A204.1 (cell line): ENCODE data around the gene CH25H.
"Not testable (repeated sequence)": the region's sequence is repeated elsewhere in the genome, so short reads cannot be mapped to it uniquely, and the experiment has no call there.

ENCODE experiments used
- FAIRE-seq: peaks from 2 replicates; lab custom pipeline; 2012; peaks lifted over from hg19 to GRCh38; lab: Jason Lieb, UNC

The CH25H gene, protein sequence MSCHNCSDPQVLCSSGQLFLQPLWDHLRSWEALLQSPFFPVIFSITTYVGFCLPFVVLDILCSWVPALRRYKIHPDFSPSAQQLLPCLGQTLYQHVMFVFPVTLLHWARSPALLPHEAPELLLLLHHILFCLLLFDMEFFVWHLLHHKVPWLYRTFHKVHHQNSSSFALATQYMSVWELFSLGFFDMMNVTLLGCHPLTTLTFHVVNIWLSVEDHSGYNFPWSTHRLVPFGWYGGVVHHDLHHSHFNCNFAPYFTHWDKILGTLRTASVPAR

DNA sequence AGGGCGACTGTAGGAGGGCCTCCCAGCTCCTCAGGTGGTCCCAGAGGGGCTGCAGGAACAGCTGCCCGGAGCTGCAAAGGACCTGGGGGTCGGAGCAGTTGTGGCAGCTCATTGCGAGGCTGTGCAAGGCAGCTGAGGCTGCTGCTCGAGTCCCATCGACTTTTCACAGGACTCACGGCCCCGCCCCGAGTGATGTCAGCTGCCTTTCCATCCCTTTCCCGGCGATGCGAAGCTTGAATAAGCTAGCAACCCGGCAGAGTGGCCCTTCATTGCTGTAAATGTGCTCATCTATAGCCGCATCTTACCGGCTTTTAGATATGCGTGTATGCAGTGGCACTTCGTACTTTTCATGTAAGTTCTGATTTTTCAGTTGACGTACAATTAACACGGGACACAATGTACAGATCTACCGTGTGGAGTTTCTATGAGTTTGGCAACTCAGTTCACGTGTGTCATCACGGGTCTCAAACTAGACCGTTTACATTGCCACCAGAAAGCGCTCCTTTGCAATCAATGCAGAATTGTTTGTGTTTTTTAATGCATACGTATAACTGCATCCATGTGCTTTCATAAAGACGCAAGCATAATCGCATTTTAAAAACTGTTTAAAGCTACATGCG is at the start of gene CH25H:
Gene CH25H, minus strand, starts transcription at position 137 of the 620 bp plus-strand sequence. Its CDS starts 25 bp downstream, at position 112.
- no peak for FAIRE-seq

DNA sequence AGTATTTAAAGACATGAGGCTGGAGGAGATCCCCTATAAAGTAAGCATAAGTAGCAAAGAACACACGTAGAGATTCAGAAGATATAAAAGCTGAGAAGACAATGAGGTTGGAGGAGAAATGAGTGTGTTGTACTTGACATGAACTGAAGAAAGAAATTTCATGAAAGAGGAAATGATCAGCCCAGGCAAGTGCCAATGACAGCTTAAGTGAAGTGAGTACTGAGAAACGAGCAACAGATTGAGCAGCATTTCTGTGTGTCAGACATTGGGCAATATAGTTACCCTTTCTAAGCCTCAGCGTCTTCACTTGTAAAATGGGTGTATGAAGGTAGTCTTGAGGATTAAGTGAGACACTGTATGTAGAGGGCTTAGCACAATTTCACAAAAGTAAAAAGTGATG is 49.2 kb upstream of the CH25H start:
- FAIRE-seq: no peak

DNA sequence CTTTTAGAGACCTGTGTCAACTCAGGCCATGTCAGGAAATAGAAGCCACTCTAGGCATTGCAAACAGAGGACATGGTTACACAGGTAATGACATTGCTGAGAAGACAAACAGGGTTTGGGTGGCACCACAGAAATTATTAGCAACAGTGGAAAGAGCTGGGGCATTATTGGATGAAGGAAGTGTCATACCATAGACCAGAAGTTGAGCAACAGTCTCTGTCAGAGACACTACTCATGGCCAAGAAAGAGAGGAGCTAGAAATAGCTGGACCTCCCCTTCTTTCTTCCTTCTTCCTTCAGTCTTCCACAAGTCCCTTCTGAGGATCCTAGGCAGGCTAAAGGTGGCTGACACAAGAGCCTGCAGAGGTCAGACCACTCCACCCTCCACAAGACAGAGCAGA is 48.7 kb upstream of the CH25H start:
- no peak for FAIRE-seq

DNA sequence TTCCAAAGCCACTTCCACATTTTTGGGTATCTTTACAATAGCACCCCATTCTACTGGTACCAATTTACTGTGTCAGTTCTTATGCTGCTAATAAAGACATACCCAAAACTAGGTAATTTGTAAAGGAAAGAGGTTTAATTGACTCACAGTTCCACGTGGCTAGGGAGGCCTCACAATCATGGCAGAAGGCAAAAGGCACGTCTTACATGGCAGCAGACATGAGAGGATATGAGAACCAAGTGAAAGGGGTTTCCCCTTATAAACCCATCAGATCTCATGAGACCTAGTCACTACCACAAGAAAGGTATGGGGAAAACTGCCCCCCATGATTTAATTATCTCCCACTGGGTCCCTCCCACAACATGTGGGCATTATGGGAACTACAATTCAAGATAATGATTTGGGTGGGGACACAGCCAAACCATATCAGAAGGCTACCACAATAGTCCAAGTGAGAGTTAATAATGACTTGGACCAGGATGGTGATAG is 48.0 kb upstream of the CH25H start:
- not testable (repeated sequence) for FAIRE-seq

DNA sequence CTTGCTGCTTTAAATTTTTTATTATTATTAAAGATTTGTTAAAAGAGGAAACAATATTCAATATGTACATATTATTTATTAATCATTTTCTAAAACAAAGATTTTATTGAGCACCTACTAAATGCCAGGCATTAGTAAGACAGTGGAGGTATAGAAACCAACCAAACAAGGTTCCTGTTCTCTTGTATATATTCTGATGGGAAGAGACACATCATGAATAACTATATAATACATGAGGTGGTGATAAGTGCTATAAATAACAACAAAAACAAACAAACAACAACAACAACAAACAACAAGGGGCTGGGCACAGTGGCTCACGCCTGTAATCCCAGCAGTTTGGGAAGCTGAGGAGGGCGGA is 45.1 kb upstream of the CH25H start:
- no peak for FAIRE-seq

DNA sequence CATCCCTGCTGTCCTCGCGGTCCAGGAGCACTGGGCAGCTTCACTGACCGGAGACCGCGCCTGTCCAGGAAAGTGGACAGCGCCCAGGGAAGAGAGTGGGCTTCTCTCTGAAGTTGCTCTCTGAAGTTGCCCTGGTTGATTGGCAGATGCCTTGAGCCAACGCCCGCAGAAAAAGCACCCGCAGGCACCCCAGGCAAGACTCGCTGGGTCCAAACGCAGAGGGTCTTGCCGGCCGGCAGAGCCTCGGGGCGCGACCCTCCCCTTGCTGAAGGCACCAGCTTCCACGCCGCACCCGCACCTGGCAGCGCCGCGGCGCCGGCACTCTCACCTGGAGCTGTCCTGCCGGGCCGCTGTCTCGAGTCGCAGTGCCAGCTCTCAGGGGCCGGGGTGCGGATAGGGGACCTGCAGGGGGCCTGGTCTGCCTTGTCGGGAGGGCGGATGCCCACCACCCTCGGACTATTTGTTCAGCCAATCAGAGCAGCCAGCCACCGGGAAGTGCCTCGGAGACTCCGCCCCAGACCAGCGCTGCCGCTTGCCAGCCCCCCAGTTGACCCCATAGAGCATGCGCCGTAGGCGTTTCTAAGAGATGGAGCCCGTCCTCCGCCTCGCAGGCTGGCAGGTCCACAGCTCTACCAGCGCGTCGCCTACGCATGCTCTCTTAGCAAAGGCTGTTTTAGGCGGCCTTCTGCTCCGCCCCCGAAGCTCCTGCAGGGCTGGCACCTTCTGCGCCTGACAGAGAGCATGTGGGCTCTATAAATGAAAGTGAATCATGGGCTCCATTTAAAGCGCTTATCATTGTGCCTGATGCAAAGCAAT is 44.5 kb upstream of the CH25H start, which contains the start of gene LIPA:
Gene LIPA, minus strand, starts transcription at position 367 of the 816 bp plus-strand sequence. CDS start 4,127 bp downstream, outside the sequence.
- peak; percentile 99 for FAIRE-seq

DNA sequence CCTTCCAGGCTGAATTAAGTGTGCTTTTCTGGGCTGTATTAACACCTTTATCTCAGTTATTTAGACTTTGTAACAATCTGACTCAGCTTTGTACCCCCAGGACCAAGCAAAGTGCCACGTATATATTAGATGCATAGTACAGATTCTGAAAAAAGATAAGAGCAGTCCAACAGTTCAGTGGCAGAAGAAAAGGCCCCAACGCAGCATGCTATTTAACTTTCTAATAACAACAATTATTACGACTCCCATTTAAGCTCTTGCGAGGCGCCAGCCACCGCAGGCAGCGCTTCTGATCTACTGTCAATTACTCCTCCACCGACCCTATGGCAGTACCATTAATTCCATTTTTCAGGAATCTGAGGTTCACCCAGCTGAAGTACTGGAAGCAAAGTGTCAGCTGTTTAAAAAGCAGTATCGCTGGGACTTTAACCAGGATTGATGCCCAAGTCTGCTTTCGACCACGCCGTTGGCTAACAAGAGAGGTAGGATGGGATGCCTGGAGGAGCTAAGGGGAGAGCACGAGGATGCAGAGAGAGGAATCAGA is 43.8 kb upstream of the CH25H start:
- no peak for FAIRE-seq

DNA sequence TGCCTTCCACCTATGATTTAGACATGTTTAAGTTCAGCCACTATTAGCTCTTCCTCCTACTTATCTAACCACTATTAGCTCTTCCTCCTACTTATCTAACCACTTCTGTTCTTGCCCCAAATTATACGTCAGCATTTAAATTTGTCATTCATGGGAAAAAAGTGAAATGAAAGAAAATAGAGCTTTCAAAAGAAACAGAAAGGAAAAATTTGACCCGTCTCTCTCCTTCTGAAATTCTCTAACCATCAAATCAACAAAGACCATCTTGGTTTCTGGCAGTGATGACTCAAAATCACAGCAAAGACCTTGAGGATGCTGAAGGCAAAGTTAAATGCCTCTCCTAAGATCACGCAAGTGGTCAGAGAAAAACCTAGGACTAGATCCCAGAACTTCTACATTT is 41.9 kb upstream of the CH25H start:
- FAIRE-seq: no peak

DNA sequence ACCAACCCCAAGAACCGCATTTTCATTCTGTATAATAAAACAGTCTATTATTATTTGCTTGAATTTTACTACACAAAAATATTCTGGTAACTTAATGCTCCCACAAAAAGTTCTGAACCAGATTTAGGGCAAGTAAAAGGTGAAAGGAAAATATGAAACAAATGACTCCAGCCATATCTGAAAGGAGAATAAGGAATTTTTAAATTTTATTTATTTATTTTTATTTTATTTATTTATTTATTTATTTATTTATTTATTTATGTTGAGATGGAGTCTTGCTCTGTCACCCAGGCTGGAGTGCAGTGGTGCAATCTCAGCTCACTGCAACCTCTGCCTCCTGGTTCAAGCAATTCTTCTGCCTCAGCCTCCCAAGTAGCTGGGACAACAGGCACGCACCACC is 40.5 kb upstream of the CH25H start:
- FAIRE-seq: not testable (repeated sequence)

DNA sequence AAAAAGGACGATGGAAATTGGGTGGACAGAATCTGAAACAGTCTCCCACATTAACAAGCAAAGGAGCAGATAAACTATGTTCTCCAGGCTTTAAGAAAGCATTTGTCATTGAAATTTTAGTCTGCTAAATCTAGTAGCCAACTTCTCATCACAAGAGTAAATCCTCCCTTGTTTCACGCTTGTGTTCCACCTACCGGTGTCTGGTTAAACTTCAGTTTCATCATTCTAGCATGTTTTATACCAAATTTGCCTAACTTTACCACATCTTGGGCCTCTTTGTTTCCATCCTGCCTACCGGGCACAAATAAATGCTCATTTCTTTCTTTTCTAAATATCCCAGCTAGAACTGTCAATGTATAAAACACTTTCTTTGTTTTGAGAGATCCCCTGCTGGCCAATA is 38.7 kb upstream of the CH25H start:
- no peak for FAIRE-seq

DNA sequence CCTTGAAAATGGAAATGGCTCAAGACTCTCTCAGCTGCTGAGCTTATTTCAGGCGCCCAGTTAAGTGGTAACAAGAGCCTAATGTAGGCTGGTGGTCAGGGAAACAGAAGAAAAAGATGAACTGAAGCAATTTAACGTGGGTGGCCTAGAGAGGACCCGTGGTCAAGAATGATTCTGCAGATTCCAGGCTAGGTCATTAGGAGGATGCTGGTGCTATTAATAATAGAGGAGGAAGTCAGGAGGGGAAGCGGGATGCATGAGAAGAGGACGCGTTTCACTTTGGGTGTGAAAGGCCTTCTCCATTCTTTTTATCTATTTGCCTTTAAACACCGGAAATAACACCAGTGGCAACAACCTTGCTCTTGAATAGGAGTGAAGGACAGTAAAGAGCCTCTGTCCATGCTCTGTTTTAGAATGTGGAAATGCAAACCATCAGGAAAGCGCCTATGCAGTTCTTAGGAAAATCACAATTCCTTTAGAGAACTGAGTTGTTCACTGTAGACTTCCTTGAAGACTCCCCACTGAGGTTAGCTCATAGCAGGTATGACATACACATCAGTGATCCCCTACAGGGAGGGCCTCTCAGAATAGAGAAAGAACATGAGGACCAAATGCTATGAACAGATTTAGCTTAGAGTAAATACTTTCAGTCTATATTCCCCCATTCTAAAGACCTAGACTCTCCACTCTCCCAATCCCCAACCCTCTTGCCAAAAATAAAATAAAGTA is 35.9 kb upstream of the CH25H start:
- no peak for FAIRE-seq

DNA sequence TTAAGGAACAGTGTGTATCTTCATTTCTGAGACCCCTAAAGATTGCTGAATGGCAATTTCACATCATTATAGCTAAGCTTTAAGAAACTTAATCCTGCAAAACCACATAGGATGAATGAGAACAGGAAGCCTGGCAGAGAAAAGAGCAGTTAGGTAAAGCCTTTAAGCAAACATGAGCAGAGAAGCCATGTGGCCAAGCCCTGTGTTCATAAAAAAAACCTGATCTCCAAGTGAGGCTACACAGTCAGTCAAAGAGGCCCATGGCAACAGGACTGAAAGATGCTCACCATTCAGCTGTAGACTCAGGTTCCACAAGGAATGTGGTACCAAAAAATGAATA is 35.2 kb upstream of the CH25H start:
- no peak for FAIRE-seq

DNA sequence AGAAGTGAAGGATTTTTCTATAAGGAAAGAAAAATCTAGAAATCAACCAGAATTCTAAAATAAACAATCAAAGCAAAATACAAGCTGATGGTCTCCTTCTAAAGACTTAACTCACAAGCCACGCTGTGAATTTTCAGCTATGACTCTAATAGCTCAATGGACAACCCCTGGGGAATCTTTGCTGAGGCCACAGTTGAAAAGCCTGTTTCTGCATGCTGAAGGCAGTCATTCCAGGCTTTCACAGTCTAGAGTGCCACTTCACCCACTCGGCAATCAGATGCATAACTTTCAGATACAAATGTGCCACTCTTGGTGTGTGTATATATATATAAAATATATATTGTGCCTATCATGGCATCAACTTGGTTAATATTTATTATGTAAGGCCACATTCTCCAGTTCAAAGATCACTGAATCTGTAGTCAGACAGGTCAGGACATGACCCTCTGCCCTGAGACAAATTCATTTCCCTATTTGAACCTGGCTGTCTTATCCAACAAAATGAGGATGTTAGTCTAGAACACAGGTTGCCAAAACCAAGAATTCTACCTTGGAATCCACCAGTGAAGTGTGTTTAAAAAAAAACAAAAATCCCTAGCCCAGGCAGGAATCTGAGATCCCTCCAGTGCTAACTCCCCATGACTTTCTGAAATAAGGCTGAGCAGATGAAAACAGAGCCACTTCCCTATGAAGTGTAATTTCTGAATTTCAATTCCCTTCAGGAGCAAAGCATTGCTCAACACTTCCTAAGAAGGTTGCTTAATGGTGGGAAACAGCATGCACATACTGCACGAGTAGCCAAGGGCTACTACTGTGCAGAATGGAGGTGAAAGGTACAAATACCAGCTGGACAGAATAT is 34.6 kb upstream of the CH25H start:
- no peak for FAIRE-seq

DNA sequence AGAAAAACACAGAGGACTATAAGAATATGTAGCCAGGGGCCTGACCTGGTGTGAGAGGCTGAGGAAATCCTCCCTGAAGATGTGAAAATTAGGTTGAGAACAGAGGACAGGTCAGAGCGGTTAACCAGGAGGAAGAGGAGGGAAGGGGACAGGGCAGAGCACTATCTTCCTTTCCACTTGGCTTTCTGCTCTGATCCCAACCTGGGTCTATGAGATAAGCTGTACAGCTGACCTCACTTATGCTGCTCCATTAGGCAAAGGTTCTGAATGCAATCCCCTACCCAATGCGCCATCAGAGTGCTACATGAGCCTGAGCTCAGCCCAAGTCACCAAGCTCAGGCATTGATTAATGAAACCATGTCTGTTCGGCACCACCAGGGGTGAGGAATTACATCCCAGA is 33.9 kb upstream of the CH25H start:
- FAIRE-seq: no peak

DNA sequence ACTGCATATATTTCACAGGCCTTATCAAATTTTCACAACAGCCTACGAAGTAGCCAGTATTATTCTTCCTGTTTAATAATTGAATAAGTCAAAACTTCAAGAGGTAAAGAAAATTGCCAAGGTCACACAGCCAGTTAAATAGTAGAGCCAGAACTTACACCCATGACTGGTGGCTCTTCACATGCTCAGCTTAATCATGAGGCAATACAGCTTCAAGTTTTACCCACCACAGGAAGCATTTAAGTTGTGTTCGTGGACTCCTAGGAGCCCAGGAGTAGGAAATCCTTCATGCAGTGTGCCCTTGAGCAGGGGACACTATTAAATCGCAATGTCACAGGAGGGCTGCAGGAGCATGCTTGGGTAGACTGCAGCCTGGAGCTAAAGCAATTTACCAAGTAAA is 33.4 kb upstream of the CH25H start:
- no peak for FAIRE-seq

DNA sequence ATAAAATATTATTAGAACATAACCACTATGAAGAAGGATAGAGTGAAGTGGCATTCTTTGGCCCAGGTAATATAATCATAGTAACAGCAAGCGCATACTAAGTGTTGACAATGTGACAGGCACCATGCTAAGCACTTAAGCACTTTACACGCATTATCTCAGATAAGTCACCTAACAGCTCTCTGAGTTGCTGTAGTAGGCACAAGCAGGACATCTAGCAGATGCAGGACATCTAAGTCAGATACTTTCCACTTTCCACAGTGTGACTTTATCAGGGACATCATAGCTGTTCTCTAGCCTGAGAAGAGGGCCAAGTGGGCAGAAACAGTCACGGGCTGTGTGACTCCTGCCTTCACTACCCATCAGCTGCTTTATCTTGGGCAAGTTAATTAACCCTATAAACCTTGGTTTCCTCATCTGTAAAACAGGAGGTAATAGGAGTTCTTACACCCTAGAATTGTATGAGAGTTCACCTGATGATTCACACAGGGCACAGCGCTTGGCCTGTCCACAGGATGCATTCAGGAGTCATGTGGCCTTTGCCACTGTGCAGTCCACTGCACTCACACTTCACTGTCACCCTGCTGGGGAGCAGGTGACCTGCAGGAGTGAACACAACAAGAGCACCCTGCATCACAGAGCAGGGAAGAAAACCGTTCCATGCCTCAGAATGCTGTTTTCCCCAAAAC is 32.0 kb upstream of the CH25H start:
- no peak for FAIRE-seq

DNA sequence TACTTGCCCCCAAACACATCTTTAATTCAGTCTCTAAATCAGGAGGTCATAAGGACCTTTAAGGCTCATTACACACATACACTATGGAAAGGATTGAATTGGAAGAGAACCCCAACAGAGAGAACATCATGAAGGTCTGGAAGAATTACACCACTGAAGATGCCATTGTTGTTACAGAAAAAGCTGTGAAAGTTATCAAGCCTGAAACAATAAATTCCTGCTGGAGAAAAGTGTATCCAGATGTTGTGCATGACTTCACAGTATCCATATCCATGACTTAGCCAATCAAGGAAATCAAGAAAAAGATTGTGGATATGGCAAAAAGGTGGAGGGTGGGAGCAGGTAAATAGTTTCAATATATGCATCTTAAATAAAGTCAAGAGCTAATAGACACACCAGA is 30.7 kb upstream of the CH25H start:
- FAIRE-seq: no peak

DNA sequence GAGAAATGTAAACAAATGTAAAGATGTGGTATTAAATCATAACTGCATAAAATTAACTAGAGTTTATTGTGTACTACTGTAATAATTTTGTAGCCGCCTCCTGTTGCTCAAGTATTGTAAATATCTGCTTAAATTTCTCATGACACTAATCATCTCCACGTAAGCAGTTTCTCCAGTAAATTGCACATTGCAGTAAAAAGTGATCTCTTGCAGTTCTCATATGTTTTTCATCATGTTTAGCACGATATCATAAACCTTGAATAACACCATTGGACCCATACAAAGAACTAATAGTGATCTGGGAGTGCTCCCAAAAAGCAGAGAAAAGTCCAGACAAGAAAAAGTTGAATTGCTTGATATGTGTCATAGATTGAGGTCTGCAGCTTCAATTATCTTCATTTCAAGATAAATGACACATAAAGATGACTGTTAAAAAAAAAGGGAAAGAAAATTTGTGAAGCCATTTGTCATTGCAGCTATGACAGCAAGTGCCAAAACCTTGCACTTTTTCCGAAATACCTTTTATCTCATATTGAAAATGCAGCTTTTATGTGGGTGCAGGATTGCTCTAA is 29.2 kb upstream of the CH25H start:
- FAIRE-seq: no peak

DNA sequence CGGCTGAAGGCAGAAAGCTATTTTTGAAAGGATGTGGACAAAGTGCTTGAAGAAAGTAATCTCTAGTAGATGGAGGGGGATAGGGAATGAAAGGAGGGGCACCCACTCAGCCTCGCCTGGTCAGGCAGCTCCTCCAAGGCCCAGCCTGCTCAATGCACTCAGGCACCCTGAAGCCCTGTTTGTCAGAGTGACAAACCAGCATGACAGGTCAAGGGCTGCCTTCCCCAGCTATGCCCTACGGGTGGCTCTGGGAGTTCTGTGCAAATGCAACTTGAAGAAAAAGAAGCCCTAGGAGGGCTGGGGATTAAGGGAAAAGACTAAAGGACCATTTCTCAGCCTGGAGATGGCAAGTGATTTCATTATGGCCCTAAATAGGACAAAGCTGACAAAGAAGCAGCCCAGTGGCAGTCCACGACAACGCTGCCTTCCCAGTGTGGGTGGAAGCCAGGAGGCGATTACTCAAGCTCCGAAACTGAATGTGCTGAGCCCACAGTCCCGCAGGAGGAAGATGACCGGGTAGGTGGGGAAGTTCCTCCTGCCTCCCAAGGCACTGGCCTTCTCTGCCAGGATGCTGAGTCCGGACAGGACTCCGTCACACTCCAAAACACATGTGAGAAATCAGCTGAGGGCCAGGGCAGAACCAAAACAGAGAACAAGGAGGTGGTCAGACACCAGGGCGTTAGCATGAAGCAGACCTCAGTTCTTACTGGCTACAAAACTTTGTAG is 28.1 kb upstream of the CH25H start:
- FAIRE-seq: no peak

DNA sequence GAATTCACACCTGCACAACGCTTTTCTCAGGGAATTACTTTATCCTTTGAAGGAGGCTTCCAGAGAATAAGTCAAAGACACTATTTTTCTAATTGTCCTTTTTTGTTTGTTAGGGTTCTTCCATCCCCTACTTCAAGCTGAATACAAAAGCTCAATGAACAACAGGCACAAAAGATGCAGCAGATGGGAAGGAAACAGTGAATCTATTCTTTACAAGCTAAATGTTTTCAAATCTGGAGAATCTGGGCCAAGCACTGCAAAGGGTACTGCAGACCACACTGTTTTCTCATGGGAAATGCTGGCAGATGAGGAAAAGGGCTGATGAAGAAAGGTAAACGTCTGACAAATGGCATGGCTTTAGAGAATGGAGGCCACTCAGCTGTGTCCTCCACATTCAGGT is 25.9 kb upstream of the CH25H start:
- FAIRE-seq: no peak
